ENCODE measurements around the gene DPP6.

The DPP6 gene

GRCh38 chr7:154906736-154907355 lies 854.6 kb downstream of the DPP6 start:
- TF ChIP-seq CTCF (IDR thresholded peaks at IDR 0.05; ENCODE audit: low read depth, low read length) = no peak
- no peak for DNase-seq (ENCODE audit: extremely low read depth, low read depth)

- no peak for TF ChIP-seq CTCF (IDR thresholded peaks at IDR 0.05; ENCODE audit: low read depth, low read length)
- no peak for DNase-seq (ENCODE audit: extremely low read depth, low read depth)
Observed at GRCh38 chr7:154907651-154908620, 855.7 kb downstream of the DPP6 start.

GRCh38 chr7:154909241-154910105 lies 857.3 kb downstream of the DPP6 start:
- TF ChIP-seq CTCF (IDR thresholded peaks at IDR 0.05; ENCODE audit: low read depth, low read length) = no peak
- DNase-seq (ENCODE audit: extremely low read depth, low read depth) = no peak

GRCh38 chr7:154910125-154910524 lies 857.9 kb downstream of the DPP6 start:
- no peak for TF ChIP-seq CTCF (IDR thresholded peaks at IDR 0.05; ENCODE audit: low read depth, low read length)
- DNase-seq (ENCODE audit: extremely low read depth, low read depth) = no peak

GRCh38 chr7:154910977-154911376 lies 858.8 kb downstream of the DPP6 start:
- no peak for DNase-seq (ENCODE audit: extremely low read depth, low read depth)
- no peak for TF ChIP-seq CTCF (IDR thresholded peaks at IDR 0.05; ENCODE audit: low read depth, low read length)

GRCh38 chr7:154911411-154911810 lies 859.2 kb downstream of the DPP6 start:
- no peak for DNase-seq (ENCODE audit: extremely low read depth, low read depth)
- no peak for TF ChIP-seq CTCF (IDR thresholded peaks at IDR 0.05; ENCODE audit: low read depth, low read length)
